Esophagus squamous epithelium (tissue), 4 donors: Measurements from ENCODE around the gene CAPN2.

Experiments used
- CTCF ChIP-seq, 6 experiments: fragments of 450-650 bp in 4 of 6; fragments of 200-600 bp in 2 of 6; sonication (generic) in 2 of 6; IDR thresholded peaks; one replicate each; pipeline ENCODE4 v1.5.1; 2016 to 2019; ENCODE audit warnings: antibody characterized with exemption in 6 of 6, mild to moderate bottlenecking in 4 of 6, moderate library complexity in 4 of 6
- POLR2A ChIP-seq, 4 donors: fragments of 450-650 bp; IDR thresholded peaks; one replicate each; pipeline ENCODE4 v1.6.1; 2017; ENCODE audit warnings: antibody characterized with exemption in 4 of 4, mild to moderate bottlenecking in 4 of 4, moderate library complexity in 3 of 4

- TF ChIP-seq CTCF (IDR thresholded peaks at IDR 0.05) (no peak), POLR2A (IDR thresholded peaks at IDR 0.05) (no peak)
These were observed 48.2 kb upstream of the CAPN2 start for GRCh38 chr1:223664106-223664505.
